ENCODE data around the gene TSPAN32.
"Not testable (repeated sequence)": the region's sequence is repeated elsewhere in the genome, so short reads cannot be mapped to it uniquely, and the experiment has no call there.

Gene TSPAN32

GRCh38 chr11:2333486-2334205, 31.8 kb downstream of the TSPAN32 start:
- DNase-seq: not testable (repeated sequence)

GRCh38 chr11:2335286-2335685, 33.5 kb downstream of the TSPAN32 start:
- DNase-seq: not testable (repeated sequence)

- not testable (repeated sequence) for DNase-seq
Observed at GRCh38 chr11:2338760-2339159, 36.9 kb downstream of the TSPAN32 start.

- DNase-seq: no peak
Observed at GRCh38 chr11:2342557-2342956, 40.7 kb downstream of the TSPAN32 start.

GRCh38 chr11:2342981-2343380, 41.2 kb downstream of the TSPAN32 start:
- no peak for DNase-seq

- DNase-seq: no peak
Observed at GRCh38 chr11:2343502-2343901, 41.7 kb downstream of the TSPAN32 start.

GRCh38 chr11:2345050-2345449, 43.2 kb downstream of the TSPAN32 start:
- DNase-seq: no peak

- DNase-seq: no peak
Observed at GRCh38 chr11:2346014-2346413, 44.2 kb downstream of the TSPAN32 start.

- no peak for DNase-seq
Observed at GRCh38 chr11:2346586-2347307, 44.9 kb downstream of the TSPAN32 start.

GRCh38 chr11:2347308-2347830, 45.6 kb downstream of the TSPAN32 start:
- no peak for DNase-seq

- DNase-seq: no peak
Observed at GRCh38 chr11:2348986-2349385, 47.2 kb downstream of the TSPAN32 start.

- DNase-seq: no peak
Observed at GRCh38 chr11:2351701-2352100, 49.9 kb downstream of the TSPAN32 start.

GRCh38 chr11:2352420-2352819, 50.6 kb downstream of the TSPAN32 start:
- no peak for DNase-seq

GRCh38 chr11:2355000-2355644, 53.3 kb downstream of the TSPAN32 start:
- DNase-seq: no peak

- no peak for DNase-seq
Observed at GRCh38 chr11:2357246-2357645, 55.4 kb downstream of the TSPAN32 start.

GRCh38 chr11:2357651-2358050, 55.8 kb downstream of the TSPAN32 start:
- not testable (repeated sequence) for DNase-seq

- no peak for DNase-seq
Observed at GRCh38 chr11:2358754-2359442, 57.1 kb downstream of the TSPAN32 start.

- no peak for DNase-seq
Observed at GRCh38 chr11:2359557-2359956, 57.7 kb downstream of the TSPAN32 start.

GRCh38 chr11:2360081-2360642, 58.3 kb downstream of the TSPAN32 start:
- no peak for DNase-seq

- no peak for DNase-seq
Observed at GRCh38 chr11:2361565-2361964, 59.8 kb downstream of the TSPAN32 start.

GRCh38 chr11:2362414-2362813, 60.6 kb downstream of the TSPAN32 start:
- no peak for DNase-seq

All from hypothalamus (tissue), 51 donors.